Activated T-cell treated with anti-CD3 and anti-CD28 coated beads for 4 hours (primary cell): Measurements from ENCODE around the gene LRRC4C.

Source experiments
- DNase-seq: peaks from one replicate; pipeline ENCODE4 v3.0.0-alpha.2; 2020

The LRRC4C gene

GRCh38 chr11:41320653-41321052, 138.8 kb downstream of the LRRC4C start:
- no peak for DNase-seq

GRCh38 chr11:41320238-41320637, 139.2 kb downstream of the LRRC4C start:
- no peak for DNase-seq

DNA sequence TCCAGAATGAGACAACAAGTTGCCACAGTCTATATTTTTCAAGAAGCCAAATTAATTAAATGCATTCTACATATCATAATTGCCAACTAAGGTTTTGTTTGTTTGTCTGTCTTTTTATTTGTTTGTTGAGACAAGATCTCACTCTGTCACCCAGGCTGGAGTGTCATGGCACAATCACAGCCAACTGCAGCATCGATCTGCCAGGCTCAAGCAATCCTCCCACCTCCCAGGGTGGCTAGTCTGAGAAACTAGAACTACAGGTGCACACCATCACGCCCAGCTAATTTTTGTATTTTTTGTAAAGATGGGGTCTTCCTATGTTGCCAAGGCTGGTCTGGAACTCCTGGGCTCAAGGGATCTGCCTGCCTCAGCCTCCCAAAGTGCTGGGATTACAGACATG, 140.0 kb downstream of the LRRC4C start:
- DNase-seq: no peak

GRCh38 chr11:41316751-41317150, 142.7 kb downstream of the LRRC4C start:
- DNase-seq: no peak

GRCh38 chr11:41313226-41313625, 146.2 kb downstream of the LRRC4C start:
- DNase-seq: no peak

GRCh38 chr11:41309716-41310115, 149.7 kb downstream of the LRRC4C start:
- no peak for DNase-seq

DNA sequence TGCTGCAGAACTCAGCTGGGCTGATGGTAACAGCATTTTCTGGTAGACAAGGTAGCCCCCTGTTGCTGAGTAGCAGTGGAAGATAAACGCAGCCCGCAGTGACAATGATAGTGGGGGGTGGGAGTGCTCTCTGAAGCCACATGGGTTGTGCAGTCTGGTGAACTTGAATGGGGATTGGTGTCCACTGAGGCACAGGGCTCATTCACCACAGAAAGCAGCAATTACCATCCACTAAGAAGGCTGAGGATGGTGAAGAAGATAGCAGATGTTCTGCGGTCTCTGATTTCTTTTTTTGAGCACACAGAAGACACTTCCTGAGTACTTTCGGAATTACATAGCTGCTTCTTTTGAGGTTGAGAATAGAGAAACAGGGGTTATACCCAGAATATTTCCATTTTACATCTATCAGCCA, 150.3 kb downstream of the LRRC4C start:
- no peak for DNase-seq

DNA sequence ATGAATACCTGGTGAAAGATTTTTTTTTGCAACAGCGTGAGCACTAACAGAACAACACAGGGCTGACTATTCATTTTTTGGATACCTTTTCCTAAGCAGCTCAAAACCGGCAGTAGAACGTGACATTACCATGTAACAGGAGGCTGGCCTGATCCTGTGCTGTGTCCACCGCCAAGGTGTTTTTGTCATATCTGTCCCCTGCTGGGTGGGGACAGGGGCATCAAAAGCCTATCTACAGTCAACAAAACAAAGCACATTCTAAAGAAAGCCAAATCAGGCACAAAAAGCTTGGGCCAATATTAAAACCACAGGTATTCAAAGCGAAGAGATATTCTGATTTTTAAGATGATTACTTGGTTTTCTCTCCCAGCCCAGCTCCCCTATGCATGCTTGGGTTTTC, 151.2 kb downstream of the LRRC4C start:
- DNase-seq: no peak

- DNase-seq: no peak
Measured at GRCh38 chr11:41307296-41308080, 152.0 kb downstream of the LRRC4C start.

DNA sequence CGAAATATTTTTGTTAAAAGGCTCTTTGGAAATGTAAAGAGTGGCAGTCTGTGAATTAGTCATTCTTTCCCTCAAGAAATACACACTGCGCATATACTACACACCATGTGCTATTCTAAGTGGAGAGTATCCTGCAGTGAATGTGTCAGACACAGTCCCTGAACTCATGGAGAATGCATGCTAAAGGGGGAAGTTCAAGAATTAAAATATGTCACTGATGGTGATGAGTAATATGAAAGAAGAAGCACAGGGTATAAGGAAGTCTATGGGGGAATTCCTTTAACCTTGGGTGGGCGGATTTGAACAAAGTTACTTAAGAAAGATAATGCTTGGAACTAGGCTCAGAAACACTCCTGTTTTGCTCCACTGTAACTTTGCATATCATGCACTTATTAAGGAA, 153.0 kb downstream of the LRRC4C start:
- DNase-seq: no peak

DNA sequence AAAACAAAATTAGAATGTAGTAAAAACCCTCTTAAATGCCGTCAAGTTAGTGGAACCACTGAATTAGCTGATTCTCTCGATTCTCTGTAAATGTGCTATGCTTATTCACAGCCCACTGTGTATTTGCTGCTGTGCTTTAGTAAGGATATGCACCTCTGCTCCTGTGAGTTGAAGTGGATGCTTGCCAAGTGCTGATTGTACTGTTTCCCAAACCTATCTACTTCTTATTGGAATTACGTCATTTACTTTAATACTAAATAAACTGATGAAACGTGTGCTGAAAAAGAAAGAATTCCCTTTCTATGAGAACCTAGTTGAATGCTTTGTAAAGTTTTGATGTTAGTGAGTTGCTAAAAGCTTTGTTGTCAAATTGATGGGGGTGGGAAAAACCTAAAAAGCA, 158.4 kb downstream of the LRRC4C start:
- no peak for DNase-seq

DNA sequence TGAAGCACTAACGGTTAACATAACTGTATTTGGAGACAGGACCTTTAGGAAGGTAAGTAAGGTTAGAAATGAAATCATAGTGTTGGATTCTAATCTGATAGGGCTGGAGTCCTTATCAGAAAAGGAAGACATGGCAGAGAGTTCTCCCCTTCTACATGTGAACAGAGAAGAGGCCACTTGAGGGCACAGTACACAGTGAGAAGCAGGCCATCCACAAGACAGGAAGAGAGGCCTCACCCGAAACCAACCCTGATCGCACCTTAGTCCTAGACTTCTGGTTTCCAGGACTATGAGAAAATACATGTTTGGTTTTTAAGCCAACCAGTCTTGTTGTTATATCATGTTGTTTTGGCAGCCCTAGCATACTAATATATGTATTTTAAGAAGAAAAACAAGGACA, 170.0 kb downstream of the LRRC4C start:
- no peak for DNase-seq

GRCh38 chr11:41286751-41287150, 172.7 kb downstream of the LRRC4C start:
- DNase-seq: no peak

DNA sequence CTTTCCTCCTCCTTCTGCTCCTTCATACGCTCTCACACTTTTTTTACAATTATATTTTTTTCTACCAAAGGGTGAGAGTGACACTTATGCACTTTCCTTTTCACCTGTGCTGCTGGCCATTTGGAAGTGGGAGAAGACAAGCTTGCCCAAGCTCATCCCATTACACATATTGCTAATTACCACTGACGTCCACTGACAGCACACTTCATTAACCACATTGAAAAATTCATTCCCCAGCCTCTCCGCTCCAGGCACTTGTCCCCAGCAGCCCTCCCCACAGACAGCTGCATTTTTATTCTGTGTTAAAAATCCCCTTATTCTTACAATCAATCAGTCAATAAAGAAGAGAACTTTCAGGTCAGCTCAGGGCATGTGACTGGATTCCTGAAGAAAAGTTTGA, 175.1 kb downstream of the LRRC4C start:
- DNase-seq: no peak

DNA sequence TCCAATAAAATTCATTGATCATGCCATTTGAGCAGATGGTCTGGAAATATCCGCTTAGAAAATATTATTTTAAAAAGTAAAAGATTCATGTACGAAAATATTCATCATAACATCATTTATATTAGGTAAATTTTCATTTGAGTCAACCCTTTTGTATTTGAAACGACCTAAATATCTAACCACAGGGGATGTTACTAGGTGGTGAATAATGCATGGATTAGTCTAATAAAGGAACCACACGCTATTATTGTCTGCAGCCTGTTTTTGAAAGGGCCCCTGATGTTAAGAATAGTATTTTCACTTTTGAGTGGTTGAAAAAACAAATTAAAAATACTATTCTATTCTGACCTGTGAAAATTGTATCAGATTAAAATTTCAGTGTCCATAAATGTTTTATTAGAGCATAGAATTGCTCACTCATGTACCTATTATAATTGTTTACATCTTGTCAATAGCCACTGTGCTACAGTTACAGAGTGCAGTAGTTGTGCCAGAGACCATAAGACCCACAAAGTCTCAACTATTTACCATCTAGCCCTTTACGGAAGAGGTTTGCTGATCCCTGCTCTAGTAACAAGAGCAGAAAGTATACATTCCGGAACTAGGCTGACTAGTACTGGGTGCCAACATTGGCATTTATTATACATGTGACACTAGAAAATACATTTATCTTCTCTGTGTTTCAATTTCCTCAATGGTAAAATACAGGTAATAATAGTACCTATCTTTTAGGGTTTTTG, 176.1 kb downstream of the LRRC4C start:
- no peak for DNase-seq

GRCh38 chr11:41282395-41282794, 177.1 kb downstream of the LRRC4C start:
- no peak for DNase-seq

DNA sequence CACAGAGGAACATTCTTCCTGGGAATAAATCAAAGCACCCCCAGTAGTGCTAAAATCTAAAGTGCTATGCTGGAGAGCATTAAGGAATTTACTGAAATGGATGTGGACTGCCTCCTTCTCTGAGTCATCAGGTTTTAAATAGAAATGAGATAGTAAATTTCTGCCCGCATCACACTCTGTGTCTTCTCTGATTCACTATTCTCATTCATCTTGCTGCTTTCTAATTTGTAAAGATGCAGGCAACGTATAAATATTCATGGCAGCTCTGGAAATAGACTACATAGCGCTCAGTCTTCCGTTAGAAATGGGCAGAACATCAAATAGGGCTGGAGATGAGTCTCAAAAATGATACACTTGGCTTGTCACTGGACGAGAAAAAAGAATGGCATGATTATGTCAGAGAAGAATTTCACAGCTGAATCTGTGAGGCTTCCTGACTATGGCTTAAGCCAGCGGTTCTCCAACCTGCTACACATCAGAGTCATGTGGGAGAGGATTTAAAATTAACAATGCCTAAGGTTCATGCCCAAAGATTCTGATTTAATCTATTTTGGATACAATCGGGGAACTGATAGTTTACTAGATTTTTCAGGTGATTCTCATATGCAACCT, 178.2 kb downstream of the LRRC4C start:
- no peak for DNase-seq

- no peak for DNase-seq
Measured at GRCh38 chr11:41274831-41275230, 184.6 kb downstream of the LRRC4C start.

DNA sequence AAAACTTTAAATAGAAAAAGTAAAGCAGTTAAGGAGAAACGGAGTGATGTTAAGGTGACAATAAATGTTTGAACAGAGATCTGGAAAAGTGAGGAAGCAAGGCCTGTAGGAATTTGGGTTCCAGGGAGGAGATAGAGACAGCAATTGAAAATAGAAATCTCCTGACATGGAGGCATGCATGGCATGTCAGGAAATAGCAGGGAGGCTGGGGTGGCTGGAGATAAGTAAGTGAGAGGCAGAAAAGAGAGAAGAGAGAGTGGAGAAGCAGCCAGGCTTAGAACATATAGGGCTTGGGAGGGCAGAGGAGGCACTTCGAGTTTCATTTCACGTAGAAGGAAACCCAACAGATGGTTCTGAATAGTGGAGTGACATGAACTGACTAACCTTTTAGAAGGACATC, 185.5 kb downstream of the LRRC4C start:
- DNase-seq: no peak

- no peak for DNase-seq
Measured at GRCh38 chr11:41267451-41267850, 192.0 kb downstream of the LRRC4C start.

- no peak for DNase-seq
Measured at GRCh38 chr11:41256041-41256440, 203.4 kb downstream of the LRRC4C start.

DNA sequence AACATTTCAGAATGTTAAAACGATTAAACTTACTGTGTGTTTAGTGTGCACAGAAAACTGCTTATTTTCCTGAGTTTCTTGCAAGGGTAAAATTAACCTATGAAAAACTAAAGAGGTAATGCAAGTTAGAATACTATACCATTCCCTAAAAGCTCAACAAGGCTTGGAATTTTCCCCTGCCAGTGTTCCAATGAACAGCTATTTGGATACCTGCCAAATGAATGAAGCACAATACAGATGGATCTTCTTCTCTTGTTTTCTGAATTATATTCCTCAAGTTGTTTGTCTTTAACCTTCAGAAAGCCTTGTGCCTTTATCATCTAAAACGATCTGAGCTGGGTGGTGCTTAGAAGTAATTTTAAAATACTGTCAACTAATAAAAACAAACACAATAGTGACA, 204.5 kb downstream of the LRRC4C start:
- DNase-seq: no peak

DNA sequence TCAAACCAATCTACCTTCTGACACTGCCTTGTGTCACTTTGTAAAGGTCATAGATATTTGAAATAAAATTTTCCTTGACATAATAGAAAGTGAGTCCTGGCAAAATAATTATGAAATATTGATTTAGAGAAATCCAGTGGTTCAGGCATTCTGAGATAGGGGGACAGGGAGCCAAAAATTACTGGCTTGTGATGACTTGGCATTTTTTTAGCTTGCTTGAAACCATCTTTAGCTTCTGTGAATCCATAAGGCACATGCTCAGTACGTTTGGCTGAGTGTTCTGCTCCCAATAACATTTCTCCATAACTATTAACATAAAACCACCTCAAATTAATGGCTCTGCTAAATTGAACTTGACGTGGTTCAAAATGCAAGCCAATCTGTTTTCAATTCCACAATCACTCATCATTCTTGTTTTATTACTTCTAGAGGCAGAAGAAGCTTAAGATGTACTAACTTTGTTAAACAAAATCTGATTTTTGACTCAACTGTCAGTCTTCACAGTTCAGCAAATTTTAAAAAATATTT, 209.0 kb downstream of the LRRC4C start:
- DNase-seq: no peak

- no peak for DNase-seq
Measured at GRCh38 chr11:41247621-41248020, 211.8 kb downstream of the LRRC4C start.
